IMR-90 (cell line): ENCODE data around the gene OR52R1. TPM values are rescaled to one million over a fixed set of nuclear protein-coding genes. Genes with fewer than 3 reads are reported as not detected.

Experiments used
- ATAC-seq: fragments of 200-7000 bp; cut with Tn5 transposase; 2 replicates; pipeline ENCODE4 v1.9.1; 2020; ENCODE audit warnings: low read depth, mild to moderate bottlenecking, moderate library complexity
- BruUV-seq: library from RNA; stranded (reverse); fragments of 400-500 nt; replicated peaks from 2 replicates; lab custom pipeline; 2021; lab: Mats Ljungman, UMichigan
- CTCF ChIA-PET: fragments of 300-600 bp; formaldehyde crosslinking; extraction: SDS; loops from one replicate; lab custom pipeline; 2021; ENCODE audit warnings: antibody characterized with exemption; lab: Yijun Ruan, JAX
- POLR2A ChIA-PET: fragments of 300-600 bp; sonication (Branson Sonifier 250); formaldehyde crosslinking; loops from one replicate; lab custom pipeline; 2022; ENCODE audit warnings: antibody characterized with exemption; ENCODE audit not compliant: unreplicated experiment; lab: Charles Lee
- DNase-seq: peaks from one replicate; pipeline ENCODE4 v3.0.0; 2013
- H2AFZ ChIP-seq: replicated peaks from 2 replicates; pipeline ENCODE3; 2013; ENCODE audit warnings: low read length, mild to moderate bottlenecking; ENCODE audit not compliant: poor library complexity
- H2AK5ac ChIP-seq: 2 replicates; pipeline ENCODE4 v1.6.1; 2013; ENCODE audit warnings: low read depth, low read length, inconsistent platforms
- H2AK9ac ChIP-seq: replicated peaks from 2 replicates; pipeline ENCODE3; 2013; ENCODE audit warnings: mild to moderate bottlenecking, low read depth, low read length, moderate library complexity; ENCODE audit not compliant: poor library complexity
- H2BK120ac ChIP-seq: 2 replicates; pipeline ENCODE4 v1.6.1; 2013; ENCODE audit warnings: low read depth, low read length, inconsistent platforms
- H2BK15ac ChIP-seq: 3 replicates; pipeline ENCODE4 v1.6.1; 2013; ENCODE audit warnings: low read depth, low read length, inconsistent platforms
- H2BK20ac ChIP-seq: 2 replicates; pipeline ENCODE4 v1.6.1; 2013; ENCODE audit warnings: low read depth, mild to moderate bottlenecking, inconsistent platforms, low read length, moderate library complexity
- H2BK5ac ChIP-seq: 2 replicates; pipeline ENCODE4 v1.6.1; 2013; ENCODE audit warnings: mild to moderate bottlenecking, low read depth, low read length, inconsistent platforms; ENCODE audit not compliant: poor library complexity, severe bottlenecking
- H3K14ac ChIP-seq: replicated peaks from 2 replicates; pipeline ENCODE4 v1.6.1; 2013; ENCODE audit warnings: low read depth, low read length, inconsistent platforms
- H3K18ac ChIP-seq: 2 replicates; pipeline ENCODE4 v1.6.1; 2013; ENCODE audit warnings: low read depth, low read length, control low read depth
- H3K23ac ChIP-seq: 2 replicates; pipeline ENCODE4 v1.6.1; 2013; ENCODE audit warnings: low read depth, low read length, inconsistent platforms
- H3K27ac ChIP-seq: 2 replicates; pipeline ENCODE4 v1.5.1; 2013; ENCODE audit warnings: mild to moderate bottlenecking, control low read depth, low read length; ENCODE audit not compliant: insufficient read depth
- H3K27me3 ChIP-seq: 2 replicates; pipeline ENCODE4 v1.6.1; 2013; ENCODE audit warnings: low read length; ENCODE audit not compliant: control insufficient read depth, insufficient read depth
- H3K36me3 ChIP-seq: 2 replicates; pipeline ENCODE4 v1.6.1; 2013; ENCODE audit warnings: low read length, mixed read lengths; ENCODE audit not compliant: control insufficient read depth, insufficient read depth
- H3K4ac ChIP-seq: 2 replicates; pipeline ENCODE4 v1.6.1; 2013; ENCODE audit warnings: low read depth, low read length, inconsistent platforms
- H3K4me1 ChIP-seq: 2 replicates; pipeline ENCODE4 v1.6.1; 2013; ENCODE audit warnings: low read length, mixed read lengths; ENCODE audit not compliant: control insufficient read depth, insufficient read depth
- H3K4me2 ChIP-seq: 2 replicates; pipeline ENCODE4 v1.6.1; 2013; ENCODE audit warnings: low read depth, mild to moderate bottlenecking, control low read depth, low read length, moderate library complexity
- H3K4me3 ChIP-seq: 2 replicates; pipeline ENCODE4 v1.5.1; 2013; ENCODE audit warnings: low read depth, mild to moderate bottlenecking, control low read depth, low read length, moderate library complexity; ENCODE audit not compliant: insufficient read depth
- H3K56ac ChIP-seq: 2 replicates; pipeline ENCODE4 v1.6.1; 2013; ENCODE audit warnings: low read length, inconsistent platforms; ENCODE audit not compliant: insufficient read depth; ENCODE audit errors: extremely low read depth
- H3K79me1 ChIP-seq, 2 experiments: 2 replicates each; pipeline ENCODE4 v1.6.1; 2013; ENCODE audit warnings: low read length in 2 of 2, inconsistent platforms in 1 of 2, low read depth in 1 of 2
- H3K9ac ChIP-seq: 2 replicates; pipeline ENCODE4 v1.6.1; 2013; ENCODE audit warnings: low read depth, low read length, control low read depth
- H3K9me1 ChIP-seq: 2 replicates; pipeline ENCODE4 v1.6.1; 2013; ENCODE audit warnings: low read length, inconsistent platforms; ENCODE audit not compliant: insufficient read depth
- H3K9me3 ChIP-seq: 2 replicates; pipeline ENCODE4 v1.6.1; 2013; ENCODE audit warnings: low read length; ENCODE audit not compliant: control insufficient read depth, insufficient read depth
- H4K20me1 ChIP-seq: 2 replicates; pipeline ENCODE4 v1.6.1; 2013; ENCODE audit warnings: low read length, inconsistent platforms; ENCODE audit not compliant: insufficient read depth
- H4K5ac ChIP-seq: 2 replicates; pipeline ENCODE4 v1.6.1; 2013; ENCODE audit warnings: mild to moderate bottlenecking, low read depth, low read length, control low read depth
- H4K8ac ChIP-seq, 2 experiments: 2 replicates each; pipeline ENCODE4 v1.6.1; 2013; ENCODE audit warnings: low read depth in 2 of 2, low read length in 2 of 2, control low read depth in 1 of 2, inconsistent platforms in 1 of 2
- H4K91ac ChIP-seq: 2 replicates; pipeline ENCODE4 v1.6.1; 2013; ENCODE audit warnings: low read depth, low read length, inconsistent platforms; ENCODE audit not compliant: insufficient read depth
- BHLHE40 ChIP-seq: fragments of 150-350 bp; IDR thresholded peaks from 2 replicates; pipeline ENCODE4 v1.6.1; 2016; ENCODE audit warnings: mild to moderate bottlenecking, low read depth, low read length
- CEBPB ChIP-seq: IDR thresholded peaks from 2 replicates; pipeline ENCODE4 v1.6.1; 2012; ENCODE audit warnings: low read depth, low read length, improper control_type of control experiment
- CHD1 ChIP-seq: IDR thresholded peaks from 2 replicates; pipeline ENCODE4 v1.6.1; 2012; ENCODE audit warnings: low read depth, low read length, improper control_type of control experiment
- CTCF ChIP-seq: conservative IDR thresholded peaks from 2 replicates; pipeline ENCODE4 v1.5.1; 2012; ENCODE audit warnings: mild to moderate bottlenecking, low read depth, low read length, improper control_type of control experiment
- MAZ ChIP-seq: IDR thresholded peaks from 2 replicates; pipeline ENCODE4 v1.6.1; 2012; ENCODE audit warnings: low read depth, mild to moderate bottlenecking, low read length, improper control_type of control experiment, moderate library complexity, borderline replicate concordance
- MXI1 ChIP-seq: IDR thresholded peaks from 2 replicates; pipeline ENCODE4 v1.6.1; 2012; ENCODE audit warnings: low read depth, mild to moderate bottlenecking, low read length, moderate library complexity, borderline replicate concordance
- NFE2L2 ChIP-seq: fragments of 150-350 bp; IDR thresholded peaks from 2 replicates; pipeline ENCODE4 v1.6.1; 2016; ENCODE audit warnings: low read depth, mild to moderate bottlenecking, low read length
- RAD21 ChIP-seq: IDR thresholded peaks from 2 replicates; pipeline ENCODE4 v1.6.1; 2012; ENCODE audit warnings: low read length, improper control_type of control experiment
- RCOR1 ChIP-seq: IDR thresholded peaks from 2 replicates; pipeline ENCODE4 v1.6.1; 2012; ENCODE audit warnings: mild to moderate bottlenecking, low read length, improper control_type of control experiment; ENCODE audit not compliant: insufficient replicate concordance
- RFX5 ChIP-seq: IDR thresholded peaks from 2 replicates; pipeline ENCODE4 v1.8.0; 2012; ENCODE audit warnings: low read depth, mild to moderate bottlenecking, low read length, moderate library complexity
- SMC3 ChIP-seq: fragments of 150-350 bp; IDR thresholded peaks from 2 replicates; pipeline ENCODE4 v1.6.1; 2016; ENCODE audit warnings: low read depth, mild to moderate bottlenecking, antibody characterized with exemption, low read length, moderate library complexity
- dilution Hi-C: fragments of 300-500 bp; cut with HindIII; formaldehyde crosslinking; loops from one replicate; pipeline ENCODE4 v1.14.3; 2018; ENCODE audit warnings: low sequenced_read_pairs; ENCODE audit not compliant: unreplicated experiment
- in situ Hi-C: fragments of 300-500 bp; cut with MboI; formaldehyde crosslinking; loops from 3 replicates; pipeline ENCODE4 v1.14.3; 2019; ENCODE audit warnings: low sequenced_read_pairs, inconsistent platforms, mixed read lengths
- intact Hi-C: fragments of 100-400 bp; cut with micrococcal nuclease; formaldehyde crosslinking; loops from 2 replicates; pipeline ENCODE4 v1.10.0; 2022
- polyA plus RNA-seq, 3 experiments: library from polyadenylated mRNA; depleted of rRNA; stranded (reverse); fragments of >200 nt; gene quantifications; 2 replicates each; pipeline ENCODE4 v1.2.3, GENCODE V29; 2012; ENCODE audit warnings: low replicate concordance in 1 of 3
- total RNA-seq: library from RNA; depleted of rRNA; stranded (reverse); fragments of >200 nt; gene quantifications from 2 replicates; pipeline ENCODE4 v1.2.3, GENCODE V29; 2012
- TF ChIP-seq, protein P1 (sequence below): fragments of 150-350 bp; IDR thresholded peaks from 2 replicates; pipeline ENCODE4 v1.6.1; 2017; ENCODE audit warnings: mild to moderate bottlenecking, antibody characterized with exemption, low read length, low read depth
- TF ChIP-seq, protein P2 (sequence below): fragments of 150-350 bp; IDR thresholded peaks from 2 replicates; pipeline ENCODE4 v1.6.1; 2016; ENCODE audit warnings: low read depth, mild to moderate bottlenecking, low read length, moderate library complexity, borderline replicate concordance

Gene OR52R1
- total and polyA plus RNA-seq, 2 of the 4 experiments (the other 2 are of a cell fraction): not detected

GRCh38 chr11:4826425-4826824 lies 22.2 kb upstream of the OR52R1 start:
- H3K27ac ChIP-seq: no peak overlapping the region
- H3K4me3 ChIP-seq: no peak overlapping the region
- H3K4me1 ChIP-seq: no peaks in the 10 kb centered on the region
- no peak overlapping the region for H3K4me2 ChIP-seq
- H3K27me3 ChIP-seq: no peaks in the 10 kb centered on the region; the same call in 1 of the 2 replicates
- no peaks in the 10 kb centered on the region for H3K9me1 ChIP-seq
- H3K56ac ChIP-seq: no peak overlapping the region
- H3K79me1 ChIP-seq: no peaks in the 10 kb centered on the region
- H3K36me3 ChIP-seq: no peaks in the 10 kb centered on the region
- dilution Hi-C loops: no loop called here
- H3K9ac ChIP-seq: no peak overlapping the region
- no peak overlapping the region for H2BK120ac ChIP-seq
- no peak overlapping the region for H2AK9ac ChIP-seq
- no peak overlapping the region for H2BK15ac ChIP-seq
- CTCF ChIA-PET: interaction anchor here (1.2 to 1.3 kb wide), 2 partner anchors 151 to 189 kb away, joined by 3 to 6 read pairs; partner anchors contain the start of gene OR51D1
- no peak overlapping the region for H2BK20ac ChIP-seq
- no peak overlapping the region for H4K8ac ChIP-seq
- no peak overlapping the region for H2BK5ac ChIP-seq
- H3K18ac ChIP-seq: no peak overlapping the region
- H3K14ac ChIP-seq: no peak overlapping the region
- no TSS peak for BruUV-seq
- in situ Hi-C loops: no loop called here
- no peak overlapping the region for H4K5ac ChIP-seq
- DNase-seq (peak; percentile 44), ATAC-seq (peak; percentile 54)
- no peaks in the 10 kb centered on the region for H4K20me1 ChIP-seq
- H2AFZ ChIP-seq: no peak overlapping the region
- no peak overlapping the region for H3K23ac ChIP-seq
- no peak overlapping the region for H3K4ac ChIP-seq
- H2AK5ac ChIP-seq: no peak overlapping the region
- TF ChIP-seq CEBPB (no peak), SMC3 (peak; percentile 70), RAD21 (peak; percentile 81), BHLHE40 (no peak), MXI1 (no peak), RCOR1 (no peak), RFX5 (no peak), MAZ (no peak), NFE2L2 (no peak), CHD1 (no peak), CTCF (peak; percentile 69)
- TF ChIP-seq, protein P1, sequence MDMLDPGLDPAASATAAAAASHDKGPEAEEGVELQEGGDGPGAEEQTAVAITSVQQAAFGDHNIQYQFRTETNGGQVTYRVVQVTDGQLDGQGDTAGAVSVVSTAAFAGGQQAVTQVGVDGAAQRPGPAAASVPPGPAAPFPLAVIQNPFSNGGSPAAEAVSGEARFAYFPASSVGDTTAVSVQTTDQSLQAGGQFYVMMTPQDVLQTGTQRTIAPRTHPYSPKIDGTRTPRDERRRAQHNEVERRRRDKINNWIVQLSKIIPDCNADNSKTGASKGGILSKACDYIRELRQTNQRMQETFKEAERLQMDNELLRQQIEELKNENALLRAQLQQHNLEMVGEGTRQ: no peak
- TF ChIP-seq, protein P2, sequence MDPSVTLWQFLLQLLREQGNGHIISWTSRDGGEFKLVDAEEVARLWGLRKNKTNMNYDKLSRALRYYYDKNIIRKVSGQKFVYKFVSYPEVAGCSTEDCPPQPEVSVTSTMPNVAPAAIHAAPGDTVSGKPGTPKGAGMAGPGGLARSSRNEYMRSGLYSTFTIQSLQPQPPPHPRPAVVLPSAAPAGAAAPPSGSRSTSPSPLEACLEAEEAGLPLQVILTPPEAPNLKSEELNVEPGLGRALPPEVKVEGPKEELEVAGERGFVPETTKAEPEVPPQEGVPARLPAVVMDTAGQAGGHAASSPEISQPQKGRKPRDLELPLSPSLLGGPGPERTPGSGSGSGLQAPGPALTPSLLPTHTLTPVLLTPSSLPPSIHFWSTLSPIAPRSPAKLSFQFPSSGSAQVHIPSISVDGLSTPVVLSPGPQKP: no peak
- no peaks in the 10 kb centered on the region for H3K9me3 ChIP-seq
- intact Hi-C loops: loop anchor here (1.0 to 10.0 kb wide), 3 partner anchors 178 to 639 kb away; partner anchors contain the start of gene OR51D1
- POLR2A ChIA-PET: no interaction called here
- no peak overlapping the region for H4K91ac ChIP-seq
